Measurements from ENCODE around the gene MACROD2. TPM values are rescaled to one million over a fixed set of nuclear protein-coding genes. Genes with fewer than 3 reads are reported as not detected.

The MACROD2 gene
- total and polyA plus RNA-seq, 4 donors, result 13.0 to 67.1 (median 20.7) TPM

GRCh38 chr20:15951658-15952057, 1956.3 kb downstream of the MACROD2 start:
- DNase-seq (no peak), ATAC-seq (ENCODE audit: insufficient read depth, low FRiP score) (no peak)
- no peaks in the 10 kb centered on the region for H3K9me3 ChIP-seq (ENCODE audit: control insufficient read depth in 4 of 4, insufficient read depth in 3 of 4, low read length in 3 of 4)
- TF ChIP-seq CTCF (IDR thresholded peaks at IDR 0.05; ENCODE audit: control extremely low read depth, extremely low read depth), result no peak
- H3K4me3 ChIP-seq, result no peak overlapping the region
- H3K27ac ChIP-seq (ENCODE audit: low read depth in 1 of 2, low read length in 1 of 2), result no peak overlapping the region
- no peaks in the 10 kb centered on the region for H3K27me3 ChIP-seq (ENCODE audit: control insufficient read depth in 3 of 3, insufficient read depth in 3 of 3, low read length in 2 of 3)
- no peaks in the 10 kb centered on the region for H3K36me3 ChIP-seq (ENCODE audit: control insufficient read depth in 4 of 4, insufficient read depth in 4 of 4, low read length in 4 of 4)
- no peaks in the 10 kb centered on the region for H3K4me1 ChIP-seq (ENCODE audit: control insufficient read depth in 5 of 5, insufficient read depth in 5 of 5, low read length in 5 of 5)
- 90 to 91% methylated on average over 8 of the region's 8 CpGs for WGBS, 2 donors
- H3K9ac ChIP-seq (ENCODE audit: insufficient read depth in 1 of 2, low read length in 2 of 2), result no peak overlapping the region

- H3K9me3 ChIP-seq (ENCODE audit: control insufficient read depth in 4 of 4, insufficient read depth in 3 of 4, low read length in 3 of 4), result no peaks in the 10 kb centered on the region
- 91 to 92% methylated on average over 4 of the region's 4 CpGs for WGBS, 2 donors
- DNase-seq (no peak), ATAC-seq (ENCODE audit: insufficient read depth, low FRiP score) (no peak)
- no peaks in the 10 kb centered on the region for H3K27me3 ChIP-seq (ENCODE audit: control insufficient read depth in 3 of 3, insufficient read depth in 3 of 3, low read length in 2 of 3)
- TF ChIP-seq CTCF (IDR thresholded peaks at IDR 0.05; ENCODE audit: control extremely low read depth, extremely low read depth), result no peak
- H3K4me1 ChIP-seq (ENCODE audit: control insufficient read depth in 5 of 5, insufficient read depth in 5 of 5, low read length in 5 of 5), result no peaks in the 10 kb centered on the region
- H3K9ac ChIP-seq (ENCODE audit: insufficient read depth in 1 of 2, low read length in 2 of 2), result no peak overlapping the region
- no peak overlapping the region for H3K27ac ChIP-seq (ENCODE audit: low read depth in 1 of 2, low read length in 1 of 2)
- H3K36me3 ChIP-seq (ENCODE audit: control insufficient read depth in 4 of 4, insufficient read depth in 4 of 4, low read length in 4 of 4), result no peaks in the 10 kb centered on the region
- H3K4me3 ChIP-seq, result no peak overlapping the region
These were observed 1962.8 kb downstream of the MACROD2 start for GRCh38 chr20:15958142-15958541.

GRCh38 chr20:15965165-15965564, 1969.8 kb downstream of the MACROD2 start:
- no peak for ATAC-seq (ENCODE audit: insufficient read depth, low FRiP score)
- WGBS, 2 donors, result 90 to 91% methylated on average over 4 of the region's 4 CpGs
- Histone ChIP-seq H3K9me3 (ENCODE audit: control insufficient read depth in 4 of 4, insufficient read depth in 3 of 4, low read length in 3 of 4) (peaks cover 0 to 1% (median 0%) of the 10 kb centered on the region in 4 donors), H3K27ac (ENCODE audit: low read depth in 1 of 2, low read length in 1 of 2) (no peak overlapping the region), H3K36me3 (ENCODE audit: control insufficient read depth in 4 of 4, insufficient read depth in 4 of 4, low read length in 4 of 4) (no peaks in the 10 kb centered on the region), H3K4me1 (ENCODE audit: control insufficient read depth in 5 of 5, insufficient read depth in 5 of 5, low read length in 5 of 5) (no peaks in the 10 kb centered on the region), H3K4me3 (no peak overlapping the region), H3K9ac (ENCODE audit: insufficient read depth in 1 of 2, low read length in 2 of 2) (no peak overlapping the region), H3K27me3 (ENCODE audit: control insufficient read depth in 3 of 3, insufficient read depth in 3 of 3, low read length in 2 of 3) (no peaks in the 10 kb centered on the region)
- no peak for DNase-seq
- no peak for TF ChIP-seq CTCF (IDR thresholded peaks at IDR 0.05; ENCODE audit: control extremely low read depth, extremely low read depth)

GRCh38 chr20:15967334-15967733, 1972.0 kb downstream of the MACROD2 start:
- 88% methylated on average over 5 of the region's 5 CpGs for WGBS, 2 donors
- Histone ChIP-seq H3K4me3 (no peak overlapping the region), H3K27ac (ENCODE audit: low read depth in 1 of 2, low read length in 1 of 2) (no peak overlapping the region), H3K27me3 (ENCODE audit: control insufficient read depth in 3 of 3, insufficient read depth in 3 of 3, low read length in 2 of 3) (no peaks in the 10 kb centered on the region), H3K36me3 (ENCODE audit: control insufficient read depth in 4 of 4, insufficient read depth in 4 of 4, low read length in 4 of 4) (no peaks in the 10 kb centered on the region), H3K9me3 (ENCODE audit: control insufficient read depth in 4 of 4, insufficient read depth in 3 of 4, low read length in 3 of 4) (peaks cover 0 to 1% (median 0%) of the 10 kb centered on the region in 4 donors), H3K9ac (ENCODE audit: insufficient read depth in 1 of 2, low read length in 2 of 2) (no peak overlapping the region), H3K4me1 (ENCODE audit: control insufficient read depth in 5 of 5, insufficient read depth in 5 of 5, low read length in 5 of 5) (no peaks in the 10 kb centered on the region)
- TF ChIP-seq CTCF (IDR thresholded peaks at IDR 0.05; ENCODE audit: control extremely low read depth, extremely low read depth), result no peak
- ATAC-seq (ENCODE audit: insufficient read depth, low FRiP score) (no peak), DNase-seq (peak in 1 of 3 donors; percentile 13)

All from lung (tissue), 12 donors.